Measurements from ENCODE around the gene LLGL2.

LLGL2 gene

DNA sequence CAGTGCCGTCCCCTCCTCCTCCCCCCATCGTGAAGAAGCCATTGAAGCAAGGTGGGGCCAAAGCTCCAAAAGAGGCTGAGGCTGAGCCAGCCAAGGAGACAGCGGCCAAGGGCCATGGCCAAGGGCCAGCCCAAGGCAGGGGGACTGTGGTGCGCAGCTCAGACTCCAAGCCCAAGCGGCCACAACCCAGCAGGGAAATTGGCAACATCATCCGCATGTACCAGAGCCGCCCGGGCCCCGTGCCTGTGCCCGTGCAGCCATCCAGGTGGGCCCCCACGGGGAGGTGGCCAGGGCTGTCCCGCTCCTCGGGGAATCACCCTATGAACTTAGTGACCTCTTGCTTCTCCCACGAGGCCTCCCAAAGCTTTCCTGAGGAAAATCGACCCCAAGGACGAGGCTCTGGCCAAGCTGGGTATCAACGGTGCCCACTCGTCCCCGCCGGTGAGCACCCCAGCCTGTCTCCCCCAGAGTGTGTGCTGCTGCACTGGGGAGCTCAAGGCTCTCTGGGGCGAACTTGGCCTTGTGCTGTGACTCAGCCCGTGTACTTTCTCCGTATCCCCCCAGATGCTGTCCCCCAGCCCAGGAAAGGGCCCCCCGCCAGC is 91.1 kb downstream of the LLGL2 start:
- no peak for DNase-seq (ENCODE audit: low read depth)

GRCh38 chr17:75617218-75617617 is 91.7 kb downstream of the LLGL2 start:
- DNase-seq (ENCODE audit: low read depth) = no peak

- no peak for DNase-seq (ENCODE audit: low read depth)
Measured at GRCh38 chr17:75617675-75618074, 92.2 kb downstream of the LLGL2 start.

DNA sequence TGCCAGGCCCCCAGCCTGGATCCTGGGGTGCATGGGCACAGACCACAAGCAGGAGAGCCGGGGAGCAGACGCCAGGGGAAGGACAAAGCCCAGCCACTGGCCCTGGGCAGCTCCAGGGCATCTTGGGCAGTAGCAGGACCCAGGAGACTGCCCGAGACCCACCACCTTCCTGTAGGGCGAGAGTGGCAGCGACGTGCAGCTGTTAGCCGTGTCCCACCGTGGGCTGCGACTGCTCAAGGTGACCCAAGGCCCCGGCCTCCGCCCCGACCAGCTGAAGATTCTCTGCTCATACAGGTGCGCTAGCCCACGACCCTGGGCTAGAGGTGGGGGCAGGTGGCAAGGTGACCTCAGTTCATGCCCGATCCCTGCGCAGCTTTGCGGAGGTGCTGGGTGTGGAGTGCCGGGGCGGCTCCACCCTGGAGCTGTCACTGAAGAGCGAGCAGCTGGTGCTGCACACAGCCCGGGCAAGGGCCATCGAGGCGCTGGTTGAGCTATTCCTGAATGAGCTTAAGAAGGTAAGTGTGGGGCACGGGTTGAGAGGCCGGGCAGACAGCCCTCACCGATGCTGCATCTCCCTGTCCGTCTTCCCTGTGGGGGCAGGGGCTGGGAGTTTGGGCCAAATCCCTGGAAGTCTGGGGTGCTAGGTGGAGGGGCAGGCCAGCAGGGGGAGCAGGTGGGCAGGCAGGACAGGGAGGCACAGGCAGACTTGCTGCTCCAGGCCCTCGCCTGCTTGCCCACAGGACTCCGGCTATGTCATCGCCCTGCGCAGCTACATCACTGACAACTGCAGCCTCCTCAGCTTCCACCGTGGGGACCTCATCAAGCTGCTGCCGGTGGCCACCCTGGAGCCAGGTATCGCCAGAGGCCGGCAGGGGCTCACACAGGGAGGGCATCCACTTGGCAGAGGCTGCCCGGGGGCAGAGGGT is 94.3 kb downstream of the LLGL2 start:
- no peak for DNase-seq (ENCODE audit: low read depth)

DNA sequence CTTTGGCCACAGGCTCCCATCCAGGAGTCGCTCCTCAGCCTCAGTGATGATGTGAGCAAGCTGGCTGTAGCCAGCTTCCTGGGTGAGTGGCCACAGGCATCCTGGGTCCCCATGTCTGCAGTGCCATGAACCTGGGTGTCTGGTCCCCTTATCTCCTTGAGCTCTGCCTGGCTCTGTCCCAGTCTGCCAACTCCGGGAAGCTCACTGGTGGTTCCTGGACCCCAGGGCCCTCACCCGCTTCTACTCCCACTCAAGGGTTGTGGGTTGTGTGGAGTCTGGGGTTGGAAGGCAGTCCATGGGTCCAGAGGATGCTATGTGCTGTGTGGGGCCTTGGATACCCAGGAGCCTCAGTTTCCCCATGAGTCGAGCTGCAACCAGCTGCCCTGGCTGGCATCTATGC is 96.0 kb downstream of the LLGL2 start:
- DNase-seq (ENCODE audit: low read depth) = no peak

DNA sequence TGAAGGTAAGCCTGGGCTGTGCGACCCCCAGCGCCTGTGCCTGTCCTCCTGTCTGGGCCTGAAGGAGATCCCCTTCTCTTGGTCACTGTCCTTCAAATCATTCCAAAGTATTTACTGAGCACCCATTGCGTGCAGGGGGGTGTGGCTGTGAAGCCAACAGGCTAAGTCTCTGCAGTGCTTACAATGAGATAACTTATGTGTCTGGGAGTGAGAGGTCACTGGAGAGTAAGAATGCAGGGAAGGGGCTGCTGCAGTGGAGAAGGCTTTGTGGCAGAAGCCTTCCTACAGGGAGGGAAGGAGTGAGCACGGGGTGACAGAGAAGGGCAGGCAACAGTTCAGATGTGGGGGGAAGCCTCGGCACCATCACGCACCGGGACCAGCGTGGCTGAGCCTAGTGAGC is 96.6 kb downstream of the LLGL2 start:
- no peak for DNase-seq (ENCODE audit: low read depth)

- DNase-seq (ENCODE audit: low read depth) = no peak
Measured at GRCh38 chr17:75622771-75623273, 97.3 kb downstream of the LLGL2 start.

GRCh38 chr17:75623386-75623785 is 97.9 kb downstream of the LLGL2 start:
- no peak for DNase-seq (ENCODE audit: low read depth)

DNA sequence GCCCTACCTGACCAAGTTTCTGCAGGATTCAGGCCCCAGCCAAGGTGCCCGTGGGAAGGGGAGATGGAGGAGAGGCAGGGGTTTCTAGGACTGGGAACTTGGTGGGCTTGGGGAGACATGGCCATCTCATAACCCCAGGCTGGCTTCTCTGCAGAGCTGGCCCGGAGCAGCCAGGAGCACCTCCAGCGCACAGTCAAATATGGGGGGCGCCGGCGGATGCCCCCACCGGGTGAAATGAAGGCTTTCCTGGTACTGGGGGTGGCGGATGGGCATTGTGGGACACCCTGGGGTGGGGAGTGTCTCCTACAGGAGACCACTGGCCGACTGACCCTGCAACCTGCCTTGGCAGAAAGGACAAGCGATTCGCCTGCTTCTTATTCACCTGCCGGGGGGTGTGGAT is 98.5 kb downstream of the LLGL2 start:
- no peak for DNase-seq (ENCODE audit: low read depth)
